T47D (cell line): ENCODE results near the gene CBY1.
A peak's percentile ranks its signal among the peaks of the same experiment; 100 is the strongest.

Experiments used
- DNase-seq, 2 experiments: peaks; one replicate each; pipeline versions ENCODE4 v3.0.0 to v3.0.0-alpha.2; 2011 to 2012; ENCODE audit warnings: low read depth in 1 of 2, low spot score in 1 of 2
- JUND ChIP-seq: IDR thresholded peaks from 2 replicates; pipeline ENCODE4 v1.6.1; 2012; ENCODE audit warnings: low read depth
- in situ Hi-C: cut with HindIII; loops from 2 replicates; pipeline ENCODE4 v1.10.0; 2016; ENCODE audit warnings: low sequenced_read_pairs, low pct_unique_long_range_greater_than_20kb

CBY1 gene

DNA sequence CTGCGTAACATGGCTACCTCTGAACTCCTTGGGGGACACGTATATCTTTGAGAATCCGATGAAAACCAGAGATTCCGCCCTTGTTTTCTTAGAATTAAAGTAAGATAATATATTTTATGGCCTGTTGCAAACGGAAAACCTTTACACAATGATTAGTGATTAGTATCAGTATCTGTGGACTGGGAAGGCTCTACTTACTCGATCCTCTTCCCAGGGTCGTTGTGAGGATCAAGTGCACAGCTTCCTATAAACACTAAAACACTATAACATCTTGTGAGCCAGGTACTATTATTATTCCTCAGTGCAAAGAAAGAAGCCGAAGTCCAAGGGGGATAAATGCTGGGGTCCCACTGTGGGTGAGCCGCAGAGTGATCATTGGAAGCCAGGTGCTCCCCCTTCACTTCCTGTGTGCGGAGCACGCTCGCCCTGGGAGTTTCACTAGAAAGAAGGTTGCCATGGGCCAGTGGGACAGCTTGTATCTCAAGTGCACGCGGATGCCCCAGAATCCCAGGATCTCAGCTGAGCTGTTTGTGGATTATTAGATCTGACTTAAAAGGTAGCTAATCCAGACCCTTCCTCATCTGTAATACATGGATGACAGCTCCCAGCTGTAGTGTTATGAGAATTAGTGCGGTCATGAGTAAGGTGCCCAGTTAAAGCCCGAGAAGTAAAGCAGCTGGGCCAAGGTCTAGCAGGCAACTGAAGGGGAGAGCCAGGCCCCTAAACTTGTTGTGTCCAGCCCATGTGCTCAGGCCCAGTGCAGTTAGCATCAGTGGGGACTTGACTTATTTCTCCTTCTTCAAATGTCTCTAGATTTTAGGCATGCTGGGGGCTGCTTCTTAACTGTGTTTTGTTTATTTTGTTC lies 839 bp downstream of the CBY1 start:
- in situ Hi-C loops = no loop called here
- DNase-seq = no peak
- TF ChIP-seq JUND = no peak

DNA sequence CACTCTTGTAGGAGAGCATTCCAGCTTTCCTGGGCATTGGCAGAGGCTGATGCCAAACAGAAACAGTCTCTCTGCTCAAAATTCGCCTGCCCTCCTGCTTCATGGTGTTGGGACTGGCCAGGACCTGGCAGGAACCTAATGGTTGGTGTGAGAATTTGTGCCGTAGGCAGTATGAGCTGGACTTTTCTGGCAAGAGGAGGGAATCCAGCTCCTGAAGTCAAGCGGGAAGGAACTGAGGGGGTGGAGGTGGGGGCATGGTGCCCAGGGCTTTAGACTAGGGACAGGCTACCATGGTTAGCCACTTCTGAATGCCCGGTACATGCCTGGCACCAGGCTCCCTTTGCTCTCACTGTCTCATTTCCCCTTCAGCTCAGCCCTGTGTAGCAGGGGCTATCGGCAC lies 18.4 kb downstream of the CBY1 start:
- DNase-seq = no peak

DNA sequence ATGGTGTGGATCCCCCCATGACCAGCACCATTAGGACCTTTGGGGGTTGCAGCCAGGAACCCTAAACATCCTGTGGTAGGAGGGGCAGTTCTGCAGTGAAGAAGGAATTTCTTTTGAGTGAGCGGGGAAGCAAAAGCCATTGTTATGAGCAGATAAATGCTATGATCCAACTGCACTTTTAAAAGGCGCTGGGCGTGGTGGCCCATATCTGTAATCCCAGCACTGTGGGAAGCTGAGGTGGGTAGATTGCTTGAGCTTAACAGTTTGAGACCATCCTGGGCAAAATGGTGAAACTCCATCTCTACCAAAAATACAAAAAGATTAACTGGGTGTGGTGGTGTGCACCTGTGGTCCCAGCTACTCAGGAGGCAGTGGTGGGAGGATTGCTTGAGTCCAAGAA lies 19.4 kb downstream of the CBY1 start:
- in situ Hi-C loops = no loop called here
- no peak for DNase-seq
- no peak for TF ChIP-seq JUND

More for the DNA sequence above, 18.4 kb downstream of the CBY1 start:
- in situ Hi-C loops = no loop called here
- TF ChIP-seq JUND = no peak

DNA sequence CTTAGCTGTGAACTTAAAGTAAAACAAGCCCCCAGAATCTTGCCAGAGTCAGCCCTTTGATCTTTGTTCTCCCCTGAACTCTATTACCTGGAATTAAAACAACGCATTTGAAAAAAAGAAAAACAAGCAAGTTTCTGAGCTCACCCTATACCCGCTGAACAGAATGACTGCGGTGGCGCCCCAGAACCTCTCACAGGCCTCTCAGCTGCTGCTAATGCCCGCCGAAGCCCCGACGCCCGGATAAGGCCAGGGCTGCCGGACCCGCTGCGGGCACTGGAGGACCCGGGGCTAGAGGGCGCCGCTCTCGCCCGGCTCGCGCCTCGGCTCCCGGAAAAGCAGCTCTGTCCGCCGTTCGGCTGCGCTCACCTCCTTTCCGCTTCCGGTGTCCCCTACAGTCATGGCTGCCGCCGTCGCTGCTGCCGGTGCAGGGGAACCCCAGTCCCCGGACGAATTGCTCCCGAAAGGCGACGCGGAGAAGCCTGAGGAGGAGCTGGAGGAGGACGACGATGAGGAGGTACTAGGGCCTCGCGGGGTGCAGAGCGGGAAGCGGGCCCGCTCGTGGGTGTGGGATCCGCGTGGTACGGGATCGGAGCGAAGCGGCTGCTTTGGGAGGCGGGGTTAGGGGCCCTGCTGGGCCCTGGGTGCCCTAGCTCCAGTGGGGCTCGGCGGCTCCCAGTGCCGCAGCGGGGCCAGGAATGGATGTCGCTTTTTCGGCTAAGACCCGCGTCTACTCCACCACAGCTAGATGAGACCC lies 25.3 kb downstream of the CBY1 start, which contains the start of gene TOMM22:
Gene TOMM22, plus strand, starts transcription at position 376 of the 754 bp plus-strand sequence. Its CDS starts 22 bp downstream, at position 398.
- in situ Hi-C loops = no loop called here
- peak; percentile 84 for DNase-seq
- no peak for TF ChIP-seq JUND

DNA sequence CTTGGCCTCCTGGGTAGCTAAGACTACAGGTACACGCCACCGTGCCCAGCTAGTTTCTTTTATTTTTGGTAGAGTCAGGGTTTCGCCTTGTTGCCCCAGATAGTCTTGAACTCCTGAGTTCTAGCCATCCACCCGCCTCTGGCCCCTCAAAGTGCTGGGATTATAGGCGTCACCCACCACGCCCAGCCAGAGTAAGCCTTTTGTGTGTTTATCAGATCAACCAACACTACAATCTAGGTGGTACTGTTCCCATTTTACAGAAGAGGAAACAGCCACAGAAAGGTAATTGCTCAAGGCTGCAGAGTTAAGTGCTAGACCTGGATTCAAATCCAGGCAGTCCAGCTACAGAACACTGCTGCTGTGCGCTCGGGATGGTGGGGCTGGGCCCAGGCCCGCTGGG lies 28.5 kb downstream of the CBY1 start:
- TF ChIP-seq JUND = no peak
- in situ Hi-C loops = no loop called here
- DNase-seq = no peak

DNA sequence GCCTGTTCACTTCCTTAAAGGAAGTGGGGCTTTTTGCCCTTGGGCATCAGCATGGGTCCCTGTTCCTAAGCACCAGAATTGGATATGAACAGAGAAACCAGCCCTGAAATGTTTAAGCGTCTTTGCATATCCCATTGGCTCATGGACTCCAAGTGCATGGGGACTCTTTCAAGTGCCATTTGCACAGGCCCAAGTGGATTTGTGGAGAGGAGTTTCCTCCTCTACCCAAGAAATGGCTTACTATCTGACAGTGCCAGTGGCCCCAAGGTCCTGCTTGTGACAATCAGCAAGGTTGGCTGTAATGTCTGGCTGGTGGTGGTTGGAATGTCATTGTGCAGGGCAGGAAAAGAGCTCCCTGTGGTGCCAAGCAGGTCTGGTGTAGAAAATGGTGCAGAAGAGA lies 29.3 kb downstream of the CBY1 start:
- in situ Hi-C loops = no loop called here
- no peak for DNase-seq
- TF ChIP-seq JUND = no peak

DNA sequence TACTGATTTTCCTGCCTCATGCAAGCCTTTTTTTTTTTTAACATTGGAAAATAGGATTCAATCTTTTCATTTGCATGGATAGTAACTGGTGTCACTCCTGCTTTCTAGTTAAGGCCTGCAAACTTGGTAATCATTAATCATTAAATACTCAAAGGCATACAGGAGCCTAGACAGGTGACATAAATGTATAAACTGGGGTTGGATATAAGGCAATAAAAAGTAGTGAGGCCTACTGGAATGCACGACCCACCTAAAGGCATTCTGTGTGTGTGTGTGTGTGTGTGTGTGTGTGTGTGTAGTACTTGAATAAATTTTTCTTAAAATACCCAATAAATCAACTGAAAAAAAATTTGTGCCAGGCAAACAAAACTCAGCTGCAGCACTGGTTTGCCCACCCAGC lies 33.2 kb downstream of the CBY1 start:
- no peak for DNase-seq
- no peak for TF ChIP-seq JUND
- in situ Hi-C loops = no loop called here

DNA sequence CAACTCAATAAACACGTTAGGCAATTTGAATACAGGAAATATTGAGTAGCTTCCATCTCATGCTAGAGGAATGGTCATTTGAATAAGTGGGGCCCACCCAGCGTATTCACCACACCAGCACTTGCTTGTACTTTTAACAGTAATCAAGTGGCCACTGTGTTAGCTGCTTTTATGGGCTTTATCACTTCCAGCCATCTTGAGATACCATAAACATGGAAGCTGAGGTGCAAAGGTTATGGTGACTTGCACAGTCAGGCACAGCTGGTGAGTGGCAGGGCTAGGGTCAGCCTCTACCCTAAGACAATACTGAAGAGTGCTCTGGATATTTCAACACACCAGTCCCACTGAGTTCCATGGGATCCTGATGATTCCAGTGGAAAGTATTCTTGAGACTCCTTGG lies 37.6 kb downstream of the CBY1 start:
- no peak for DNase-seq
- TF ChIP-seq JUND = no peak
- in situ Hi-C loops = no loop called here

DNA sequence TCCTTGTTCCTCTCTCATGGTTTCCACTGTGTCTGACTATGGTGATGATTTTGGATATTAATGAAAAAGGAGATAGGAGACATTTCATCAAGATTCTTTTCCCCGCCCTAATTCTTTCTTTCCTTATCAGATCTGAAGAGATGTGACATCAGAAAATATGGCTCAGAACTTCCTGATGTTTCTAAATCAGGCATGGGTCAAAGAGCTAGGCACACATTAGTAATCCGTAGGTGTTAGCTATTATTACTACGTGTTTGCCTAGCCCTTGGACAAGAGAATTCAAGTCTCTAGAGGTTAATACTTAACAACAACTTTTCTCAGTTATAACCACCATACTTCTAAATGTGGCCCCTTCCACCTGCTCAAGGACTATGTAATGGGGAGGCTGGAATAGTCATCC lies 38.5 kb downstream of the CBY1 start:
- no peak for DNase-seq
- in situ Hi-C loops = no loop called here

DNA sequence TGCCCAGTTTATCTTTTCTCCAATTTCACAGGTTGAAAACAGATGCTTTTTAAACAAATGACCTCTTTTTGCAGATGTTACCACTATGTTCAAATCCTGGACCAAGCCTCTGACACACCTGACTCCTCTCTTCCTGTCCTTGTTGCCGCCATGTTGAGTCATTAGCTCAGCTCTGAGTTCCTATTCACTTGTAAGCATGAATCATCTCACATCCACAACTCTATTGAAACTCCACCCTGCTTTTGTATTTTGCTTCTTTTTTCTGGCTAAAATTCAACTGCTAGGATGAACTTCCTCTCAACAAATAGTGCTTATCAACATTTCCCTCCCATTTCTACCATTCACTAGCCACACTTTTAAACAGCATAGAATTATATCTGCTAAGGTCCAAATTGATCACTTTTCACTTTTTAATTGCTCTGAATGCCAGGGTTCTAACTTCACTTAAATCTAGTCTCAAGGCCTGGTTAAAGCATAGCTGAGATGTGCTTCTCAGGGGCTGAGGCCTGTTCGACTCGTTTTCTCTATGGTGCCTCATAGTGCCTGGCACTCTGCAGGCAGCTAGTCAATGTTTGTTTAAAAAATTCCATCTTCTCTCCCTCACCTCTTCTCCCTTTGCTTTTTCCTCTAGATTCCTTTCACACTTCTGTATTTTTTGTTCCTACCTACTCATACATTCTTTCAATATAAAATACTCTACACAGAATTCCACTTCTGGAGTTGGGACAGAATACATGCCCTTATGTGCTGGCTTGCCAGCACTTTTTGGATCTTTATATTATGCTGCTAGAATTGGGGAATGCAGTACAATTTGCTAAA lies 40.4 kb downstream of the CBY1 start:
- in situ Hi-C loops = no loop called here
- DNase-seq = peak; percentile 38 to 80
- no peak for TF ChIP-seq JUND

More for the DNA sequence above, 38.5 kb downstream of the CBY1 start:
- TF ChIP-seq JUND = no peak

DNA sequence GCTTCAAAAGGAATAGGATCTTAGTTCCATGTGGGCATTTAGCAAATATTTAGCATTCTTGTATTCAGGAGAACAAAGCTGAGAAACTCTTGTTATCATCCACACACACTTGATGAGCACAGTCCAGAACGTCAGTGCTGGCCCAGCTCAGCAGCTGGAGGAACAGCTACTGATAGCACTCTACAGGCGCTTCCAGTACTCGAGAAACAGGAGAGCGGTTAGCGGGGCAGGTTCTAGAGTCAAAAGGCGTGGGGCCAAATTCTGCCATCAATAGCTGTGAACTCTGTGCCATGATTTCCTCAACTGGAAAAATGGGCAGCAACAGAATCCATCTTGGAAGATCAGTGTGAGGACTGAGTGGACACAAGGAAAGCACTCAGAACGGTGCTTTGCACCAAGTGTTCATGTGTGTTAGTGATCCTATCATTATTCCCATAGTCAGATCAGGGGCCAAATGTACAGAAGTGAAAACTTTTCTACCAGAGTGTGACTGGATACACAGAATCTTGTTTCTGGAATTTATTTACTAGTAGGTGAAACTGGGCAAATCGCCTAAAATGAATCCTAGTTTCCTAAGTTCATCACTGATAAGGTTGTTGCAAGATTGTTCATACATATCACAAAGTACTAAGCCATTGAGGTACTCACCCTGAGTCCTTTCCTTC lies 41.1 kb downstream of the CBY1 start:
- in situ Hi-C loops = no loop called here
- DNase-seq = no peak
- TF ChIP-seq JUND = no peak
